Measurements from ENCODE around the gene TRAK1.

DNA sequence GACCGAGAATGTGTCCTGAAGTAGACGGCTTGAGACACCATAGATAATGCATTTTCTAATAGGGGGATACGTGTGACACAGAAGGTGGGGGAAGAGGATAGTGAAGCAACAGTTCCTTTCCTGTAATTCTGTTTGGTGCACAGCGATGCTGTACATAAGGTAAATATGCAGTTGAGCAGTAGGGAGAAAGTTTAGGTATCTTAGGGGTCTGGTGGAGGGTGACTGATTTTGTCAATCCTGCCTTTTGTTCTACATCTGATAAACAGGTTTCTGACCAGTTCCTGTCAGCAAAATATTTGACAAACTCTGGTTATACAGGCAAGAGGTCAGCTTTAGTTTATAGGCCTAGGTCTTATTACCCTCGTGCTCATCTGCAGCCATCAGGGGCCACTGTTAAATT lies 71.3 kb downstream of the TRAK1 start:
- TF ChIP-seq, protein P1, sequence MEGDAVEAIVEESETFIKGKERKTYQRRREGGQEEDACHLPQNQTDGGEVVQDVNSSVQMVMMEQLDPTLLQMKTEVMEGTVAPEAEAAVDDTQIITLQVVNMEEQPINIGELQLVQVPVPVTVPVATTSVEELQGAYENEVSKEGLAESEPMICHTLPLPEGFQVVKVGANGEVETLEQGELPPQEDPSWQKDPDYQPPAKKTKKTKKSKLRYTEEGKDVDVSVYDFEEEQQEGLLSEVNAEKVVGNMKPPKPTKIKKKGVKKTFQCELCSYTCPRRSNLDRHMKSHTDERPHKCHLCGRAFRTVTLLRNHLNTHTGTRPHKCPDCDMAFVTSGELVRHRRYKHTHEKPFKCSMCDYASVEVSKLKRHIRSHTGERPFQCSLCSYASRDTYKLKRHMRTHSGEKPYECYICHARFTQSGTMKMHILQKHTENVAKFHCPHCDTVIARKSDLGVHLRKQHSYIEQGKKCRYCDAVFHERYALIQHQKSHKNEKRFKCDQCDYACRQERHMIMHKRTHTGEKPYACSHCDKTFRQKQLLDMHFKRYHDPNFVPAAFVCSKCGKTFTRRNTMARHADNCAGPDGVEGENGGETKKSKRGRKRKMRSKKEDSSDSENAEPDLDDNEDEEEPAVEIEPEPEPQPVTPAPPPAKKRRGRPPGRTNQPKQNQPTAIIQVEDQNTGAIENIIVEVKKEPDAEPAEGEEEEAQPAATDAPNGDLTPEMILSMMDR (conservative IDR thresholded peaks at IDR 0.05; ENCODE audit: low read length), result no peak
- no peak for TF ChIP-seq EZH2phosphoT487 (IDR thresholded peaks at IDR 0.05; ENCODE audit: borderline replicate concordance)
